HCT116 (cell line): ENCODE results near the gene SORT1. TPM values are rescaled to one million over a fixed set of nuclear protein-coding genes. Genes with fewer than 3 reads are reported as not detected.

ENCODE experiments used
- ATAC-seq: fragments of 200-7000 bp; cut with Tn5 transposase; 2 replicates; pipeline ENCODE4 v1.9.1; 2020; ENCODE audit warnings: mild to moderate bottlenecking, moderate library complexity
- BruUV-seq: library from RNA; stranded (reverse); fragments of 400-500 nt; replicated peaks from 2 replicates; lab custom pipeline; 2021; lab: Mats Ljungman, UMichigan
- CTCF ChIA-PET: fragments of 300-600 bp; sonication (Branson Sonifier 250); formaldehyde crosslinking; loops from one replicate; lab custom pipeline; 2021; ENCODE audit warnings: antibody characterized with exemption; lab: Charles Lee
- POLR2A ChIA-PET: fragments of 300-600, 350-600 bp; sonication (Branson Sonifier 250); formaldehyde crosslinking; loops from one replicate; lab custom pipeline; 2021; ENCODE audit warnings: antibody characterized with exemption; lab: Charles Lee
- RAD21 ChIA-PET, 2 experiments: fragments of 300-600 bp; sonication (Branson Sonifier 250); formaldehyde crosslinking; loops; one replicate each; lab custom pipeline; 2023; ENCODE audit warnings: low total read pairs in 2 of 2; ENCODE audit not compliant: uncharacterized antibody in 2 of 2, unreplicated experiment in 2 of 2, low non-redundant PET in 1 of 2; lab: Charles Lee
- DNase-seq: peaks from one replicate; pipeline ENCODE4 v3.0.0-alpha.2; 2010; ENCODE audit warnings: low read depth, low spot score
- H2AFZ ChIP-seq: fragments of 200-600 bp; shearing (Covaris generic), sonication (generic); 2 replicates; pipeline ENCODE4 v1.6.1; 2017; ENCODE audit warnings: low read depth, mixed run types, mixed read lengths, antibody characterized with exemption, low read length; ENCODE audit not compliant: poor library complexity, severe bottlenecking
- H3K27ac ChIP-seq: 2 replicates; pipeline ENCODE4 v1.5.1; 2012; ENCODE audit warnings: low read depth, low read length
- H3K27me3 ChIP-seq: fragments of 200-600 bp; sonication (generic); 2 replicates; pipeline ENCODE4 v1.6.1; 2016; ENCODE audit warnings: mixed run types, low read length, mixed read lengths; ENCODE audit not compliant: insufficient read depth
- H3K36me3 ChIP-seq, 2 experiments: fragments of 200-500 bp in 1 of 2; fragments of 200-600 bp in 1 of 2; sonication (Bioruptor generic) in 1 of 2; sonication (generic) in 1 of 2; 2 replicates each; pipeline versions ENCODE4 v1.5.1 to v1.6.1; 2014 to 2016; ENCODE audit warnings: low read length in 2 of 2, inconsistent platforms in 1 of 2, mixed read lengths in 1 of 2, mixed run types in 1 of 2; ENCODE audit not compliant: insufficient read depth in 2 of 2, control insufficient read depth in 1 of 2
- H3K4me1 ChIP-seq, 2 experiments: fragments of 200-600 bp in 1 of 2; sonication (generic) in 1 of 2; 2 replicates each; pipeline versions ENCODE4 v1.5.1 to v1.6.1; 2012 to 2017; ENCODE audit warnings: low read length in 2 of 2, inconsistent platforms in 1 of 2, mild to moderate bottlenecking in 1 of 2, mixed read lengths in 1 of 2, mixed run types in 1 of 2, moderate library complexity in 1 of 2; ENCODE audit not compliant: insufficient read depth in 2 of 2, control insufficient read depth in 1 of 2
- H3K4me2 ChIP-seq: fragments of 200-600 bp; sonication (generic); 2 replicates; pipeline ENCODE4 v1.6.1; 2017; ENCODE audit warnings: mixed run types, low read length, mixed read lengths
- H3K4me3 ChIP-seq, 2 experiments: fragments of 200-600 bp in 1 of 2; sonication (generic) in 1 of 2; replicated peaks in 1 of 2; 2 replicates each; pipeline ENCODE4 v1.5.1; 2011 to 2016; ENCODE audit warnings: low read length in 2 of 2, control low read depth in 1 of 2, low read depth in 1 of 2, mild to moderate bottlenecking in 1 of 2, mixed read lengths in 1 of 2, mixed run types in 1 of 2
- H3K79me2 ChIP-seq: fragments of 200-600 bp; sonication (generic); 2 replicates; pipeline ENCODE4 v1.6.1; 2017; ENCODE audit warnings: mild to moderate bottlenecking, mixed run types, low read length, moderate library complexity, mixed read lengths; ENCODE audit not compliant: insufficient read depth
- H3K9ac ChIP-seq: fragments of 200-600 bp; sonication (generic); 2 replicates; pipeline ENCODE4 v1.6.1; 2016; ENCODE audit warnings: low read length, mixed read lengths
- H3K9me2 ChIP-seq: fragments of 200-600 bp; sonication (generic), shearing (Covaris generic); 2 replicates; pipeline ENCODE4 v1.6.1; 2017; ENCODE audit warnings: mixed run types, mild to moderate bottlenecking, moderate library complexity; ENCODE audit not compliant: insufficient read depth
- H3K9me3 ChIP-seq, 2 experiments: fragments of 200-500 bp in 1 of 2; fragments of 200-600 bp in 1 of 2; sonication (Bioruptor generic) in 1 of 2; sonication (generic) in 1 of 2; 2 replicates each; pipeline ENCODE4 v1.6.1; 2014 to 2017; ENCODE audit warnings: low read length in 2 of 2, mixed read lengths in 2 of 2, inconsistent platforms in 1 of 2, low read depth in 1 of 2, mild to moderate bottlenecking in 1 of 2, mixed run types in 1 of 2, moderate library complexity in 1 of 2; ENCODE audit not compliant: control insufficient read depth in 1 of 2, insufficient read depth in 1 of 2
- H4K20me1 ChIP-seq: fragments of 200-600 bp; sonication (generic), shearing (Covaris generic); 2 replicates; pipeline ENCODE4 v1.6.1; 2017; ENCODE audit warnings: mixed run types, mild to moderate bottlenecking, moderate library complexity; ENCODE audit not compliant: insufficient read depth
- CBX3 ChIP-seq: IDR thresholded peaks from 2 replicates; pipeline ENCODE4 v1.6.1; 2012; ENCODE audit warnings: low read depth
- CEBPB ChIP-seq: IDR thresholded peaks from 2 replicates; pipeline ENCODE4 v1.6.1; 2012; ENCODE audit warnings: low read depth
- EZH2 ChIP-seq: fragments of 200-600 bp; sonication (generic); IDR thresholded peaks from 2 replicates; pipeline ENCODE4 v1.6.1; 2017; ENCODE audit warnings: antibody characterized with exemption, mixed run types
- EZH2phosphoT487 ChIP-seq: fragments of 200-600 bp; IDR thresholded peaks from 2 replicates; pipeline ENCODE4 v1.6.1; 2018; ENCODE audit warnings: antibody characterized with exemption, borderline replicate concordance
- FOSL1 ChIP-seq: IDR thresholded peaks from 2 replicates; pipeline ENCODE4 v1.6.1; 2012; ENCODE audit warnings: low read depth
- POLR2A ChIP-seq: IDR thresholded peaks from 2 replicates; pipeline ENCODE4 v1.7.0; 2011; ENCODE audit warnings: borderline replicate concordance; ENCODE audit not compliant: insufficient read depth, insufficient read length; ENCODE audit errors: extremely low read depth
- POLR2AphosphoS5 ChIP-seq: IDR thresholded peaks from 2 replicates; pipeline ENCODE4 v1.6.1; 2011; ENCODE audit warnings: mild to moderate bottlenecking, low read depth, low read length, moderate library complexity
- RAD21 ChIP-seq: IDR thresholded peaks from 2 replicates; pipeline ENCODE4 v1.6.1; 2012; ENCODE audit warnings: low read depth, mild to moderate bottlenecking
- SIN3A ChIP-seq: IDR thresholded peaks from 2 replicates; pipeline ENCODE4 v1.6.1; 2012; ENCODE audit warnings: low read depth
- SRF ChIP-seq: IDR thresholded peaks from 2 replicates; pipeline ENCODE4 v1.6.1; 2012; ENCODE audit warnings: low read depth
- TCF7L2 ChIP-seq: IDR thresholded peaks from 2 replicates; pipeline ENCODE4 v1.7.0; 2011; ENCODE audit warnings: borderline replicate concordance, inconsistent platforms; ENCODE audit not compliant: insufficient read depth, insufficient read length; ENCODE audit errors: extremely low read depth
- intact Hi-C: fragments of 100-400 bp; cut with micrococcal nuclease; formaldehyde crosslinking; loops from 2 replicates; pipeline ENCODE4 v1.10.0; 2022
- total RNA-seq: library from RNA; stranded (reverse); gene quantifications from one replicate; pipeline ENCODE4 v1.2.1, GENCODE V29; 2021; ENCODE audit not compliant: unreplicated experiment
- TF ChIP-seq, protein P1 (sequence below): IDR thresholded peaks from 2 replicates; pipeline ENCODE4 v1.6.1; 2011; ENCODE audit warnings: mild to moderate bottlenecking, low read length, moderate library complexity; ENCODE audit not compliant: insufficient replicate concordance; ENCODE audit errors: extremely low read depth
- TF ChIP-seq, protein P2 (sequence below): IDR thresholded peaks from 2 replicates; pipeline ENCODE4 v1.6.1; 2012
- TF ChIP-seq, protein P3 (sequence below), 3 experiments: fragments of 200-600 bp in 1 of 3; sonication (generic) in 1 of 3; IDR thresholded peaks in 2 of 3; conservative IDR thresholded peaks in 1 of 3; 2 replicates each; pipeline ENCODE4 v1.5.1; 2012 to 2017; ENCODE audit warnings: low read depth in 2 of 3, low read length in 2 of 3, antibody characterized with exemption in 1 of 3, borderline replicate concordance in 1 of 3, control low read depth in 1 of 3, mild to moderate bottlenecking in 1 of 3, mixed read lengths in 1 of 3, mixed run types in 1 of 3, moderate library complexity in 1 of 3; ENCODE audit not compliant: insufficient read depth in 1 of 3
- TF ChIP-seq, protein P4 (sequence below): IDR thresholded peaks from 2 replicates; pipeline ENCODE4 v1.6.1; 2012

Gene SORT1
- total RNA-seq, 1 experiment from 2014 or later: 20.2 TPM

DNA sequence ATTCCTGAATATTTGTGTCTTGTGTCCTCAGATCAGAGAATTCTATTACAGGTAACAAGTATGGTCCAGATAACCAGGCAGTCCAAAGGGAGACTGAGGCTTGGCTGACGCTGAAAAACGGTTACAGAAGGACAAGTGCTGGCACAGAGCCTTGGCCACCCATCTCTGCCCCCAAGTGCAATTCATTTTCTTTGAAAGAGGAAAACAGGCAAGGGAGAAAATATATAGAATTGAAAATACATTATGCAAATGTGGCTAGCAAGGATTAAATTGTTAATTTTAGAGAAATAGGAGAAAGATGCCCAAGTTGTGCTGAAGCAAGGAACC, 1.2 kb downstream of the SORT1 start:
- peaks cover 11 to 21% of the 10 kb centered on the region in 2 experiments for H3K4me1 ChIP-seq
- no peaks in the 10 kb centered on the region; the same call in 1 of the 2 replicates for H3K27me3 ChIP-seq
- no peaks in the 10 kb centered on the region for H3K79me2 ChIP-seq
- CTCF ChIA-PET: interaction anchor here (2.0 kb wide), 1 partner anchor 114 kb away, joined by 4 read pairs; the partner anchor contains the start of gene PSRC1
- RAD21 ChIA-PET: no interaction called here
- no peak for DNase-seq
- 0 out of 2 replicates have a peak overlapping the region, but pooled peaks have one; percentile 4 for H3K9ac ChIP-seq
- H3K9me2 ChIP-seq: no peaks in the 10 kb centered on the region
- H3K36me3 ChIP-seq: peaks cover 4 to 5% of the 10 kb centered on the region in 2 experiments; a peak in 2 of 4 replicates
- no peak for ATAC-seq
- H2AFZ ChIP-seq: no peak overlapping the region
- BruUV-seq: no TSS peak
- no peaks in the 10 kb centered on the region for H4K20me1 ChIP-seq
- no peaks in the 10 kb centered on the region for H3K9me3 ChIP-seq
- no peak overlapping the region for H3K27ac ChIP-seq
- intact Hi-C loops: loop anchor here (5.0 kb wide), 2 partner anchors 136 to 1614 kb away; no protein-coding TSS in a partner anchor
- POLR2A ChIA-PET: interaction anchor here (0.7 kb wide), 1 partner anchor 139 kb away, joined by 3 read pairs; no protein-coding TSS in a partner anchor
- H3K4me3 ChIP-seq: no peak overlapping the region; a peak in 1 of 4 replicates
- H3K4me2 ChIP-seq: peak overlapping the region; percentile 95
- TF ChIP-seq EZH2phosphoT487 (no peak), POLR2AphosphoS5 (no peak), CEBPB (no peak), RAD21 (no peak), CBX3 (no peak), FOSL1 (no peak), TCF7L2 (no peak), SIN3A (no peak), SRF (no peak), POLR2A (no peak), EZH2 (no peak)
- TF ChIP-seq, protein P1, sequence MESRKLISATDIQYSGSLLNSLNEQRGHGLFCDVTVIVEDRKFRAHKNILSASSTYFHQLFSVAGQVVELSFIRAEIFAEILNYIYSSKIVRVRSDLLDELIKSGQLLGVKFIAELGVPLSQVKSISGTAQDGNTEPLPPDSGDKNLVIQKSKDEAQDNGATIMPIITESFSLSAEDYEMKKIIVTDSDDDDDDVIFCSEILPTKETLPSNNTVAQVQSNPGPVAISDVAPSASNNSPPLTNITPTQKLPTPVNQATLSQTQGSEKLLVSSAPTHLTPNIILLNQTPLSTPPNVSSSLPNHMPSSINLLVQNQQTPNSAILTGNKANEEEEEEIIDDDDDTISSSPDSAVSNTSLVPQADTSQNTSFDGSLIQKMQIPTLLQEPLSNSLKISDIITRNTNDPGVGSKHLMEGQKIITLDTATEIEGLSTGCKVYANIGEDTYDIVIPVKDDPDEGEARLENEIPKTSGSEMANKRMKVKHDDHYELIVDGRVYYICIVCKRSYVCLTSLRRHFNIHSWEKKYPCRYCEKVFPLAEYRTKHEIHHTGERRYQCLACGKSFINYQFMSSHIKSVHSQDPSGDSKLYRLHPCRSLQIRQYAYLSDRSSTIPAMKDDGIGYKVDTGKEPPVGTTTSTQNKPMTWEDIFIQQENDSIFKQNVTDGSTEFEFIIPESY: no peak
- TF ChIP-seq, protein P2, sequence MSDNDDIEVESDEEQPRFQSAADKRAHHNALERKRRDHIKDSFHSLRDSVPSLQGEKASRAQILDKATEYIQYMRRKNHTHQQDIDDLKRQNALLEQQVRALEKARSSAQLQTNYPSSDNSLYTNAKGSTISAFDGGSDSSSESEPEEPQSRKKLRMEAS: no peak
- TF ChIP-seq, protein P3, sequence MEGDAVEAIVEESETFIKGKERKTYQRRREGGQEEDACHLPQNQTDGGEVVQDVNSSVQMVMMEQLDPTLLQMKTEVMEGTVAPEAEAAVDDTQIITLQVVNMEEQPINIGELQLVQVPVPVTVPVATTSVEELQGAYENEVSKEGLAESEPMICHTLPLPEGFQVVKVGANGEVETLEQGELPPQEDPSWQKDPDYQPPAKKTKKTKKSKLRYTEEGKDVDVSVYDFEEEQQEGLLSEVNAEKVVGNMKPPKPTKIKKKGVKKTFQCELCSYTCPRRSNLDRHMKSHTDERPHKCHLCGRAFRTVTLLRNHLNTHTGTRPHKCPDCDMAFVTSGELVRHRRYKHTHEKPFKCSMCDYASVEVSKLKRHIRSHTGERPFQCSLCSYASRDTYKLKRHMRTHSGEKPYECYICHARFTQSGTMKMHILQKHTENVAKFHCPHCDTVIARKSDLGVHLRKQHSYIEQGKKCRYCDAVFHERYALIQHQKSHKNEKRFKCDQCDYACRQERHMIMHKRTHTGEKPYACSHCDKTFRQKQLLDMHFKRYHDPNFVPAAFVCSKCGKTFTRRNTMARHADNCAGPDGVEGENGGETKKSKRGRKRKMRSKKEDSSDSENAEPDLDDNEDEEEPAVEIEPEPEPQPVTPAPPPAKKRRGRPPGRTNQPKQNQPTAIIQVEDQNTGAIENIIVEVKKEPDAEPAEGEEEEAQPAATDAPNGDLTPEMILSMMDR (IDR thresholded peaks at IDR 0.05 in 2 of 3, conservative IDR thresholded peaks at IDR 0.05 in 1 of 3; ENCODE audit: borderline replicate concordance in 1 of 3, insufficient read depth in 1 of 3, low read depth in 2 of 3, low read length in 2 of 3): no peak
- TF ChIP-seq, protein P4, sequence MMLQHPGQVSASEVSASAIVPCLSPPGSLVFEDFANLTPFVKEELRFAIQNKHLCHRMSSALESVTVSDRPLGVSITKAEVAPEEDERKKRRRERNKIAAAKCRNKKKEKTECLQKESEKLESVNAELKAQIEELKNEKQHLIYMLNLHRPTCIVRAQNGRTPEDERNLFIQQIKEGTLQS: no peak
